Activated naive CD4-positive, alpha-beta T cell treated with anti-CD3 and anti-CD28 coated beads for 36 hours (primary cell): Measurements from ENCODE around the gene KRT83. TPM values are rescaled to one million over a fixed set of nuclear protein-coding genes. Genes with fewer than 3 reads are reported as not detected.

Experiments
- CTCF ChIA-PET: fragments of 350-600 bp; sonication (Branson Sonifier 250); formaldehyde crosslinking; loops from one replicate; lab custom pipeline; 2021; ENCODE audit warnings: antibody characterized with exemption; lab: Charles Lee
- DNase-seq: peaks from one replicate; pipeline ENCODE4 v3.0.0-alpha.2; 2020
- H3K27ac Mint-ChIP-seq: one replicate; pipeline ENCODE4 v1.8.0; 2021; ENCODE audit warnings: mild to moderate bottlenecking, mixed read lengths
- H3K27me3 Mint-ChIP-seq: one replicate; pipeline ENCODE4 v1.8.0; 2021; ENCODE audit warnings: low read depth, mixed read lengths
- H3K36me3 Mint-ChIP-seq: one replicate; pipeline ENCODE4 v1.8.0; 2021; ENCODE audit warnings: low read depth, mixed read lengths
- H3K4me1 Mint-ChIP-seq: one replicate; pipeline ENCODE4 v1.8.0; 2021; ENCODE audit warnings: low read depth, mixed read lengths
- H3K4me3 Mint-ChIP-seq: one replicate; pipeline ENCODE4 v1.8.0; 2021; ENCODE audit warnings: mild to moderate bottlenecking, moderate library complexity, mixed read lengths
- H3K9me3 Mint-ChIP-seq: one replicate; pipeline ENCODE4 v1.8.0; 2021; ENCODE audit warnings: mixed read lengths
- intact Hi-C: fragments of 100-400 bp; cut with micrococcal nuclease; formaldehyde crosslinking; loops from one replicate; pipeline ENCODE4 v1.15.1; 2023
- total RNA-seq, 2 experiments: library from RNA; stranded (reverse); gene quantifications; one replicate each; pipeline ENCODE4 v1.2.3, GENCODE V29; 2021

The KRT83 gene
- total RNA-seq, 2 experiments from 2014 or later = not detected

GRCh38 chr12:52360663-52361271 is 39.6 kb upstream of the KRT83 start:
- H3K36me3 Mint-ChIP-seq = no peaks in the 10 kb centered on the region
- H3K9me3 Mint-ChIP-seq = no peaks in the 10 kb centered on the region
- no peak for DNase-seq
- CTCF ChIA-PET = interaction anchor here (0.5 to 1.7 kb wide), 6 partner anchors 12 to 1995 kb away, joined by 3 to 11 read pairs (median 5); no protein-coding TSS in a partner anchor
- H3K4me1 Mint-ChIP-seq = peaks cover 20% of the 10 kb centered on the region
- H3K27ac Mint-ChIP-seq = no peak overlapping the region
- intact Hi-C loops = no loop called here
- no peaks in the 10 kb centered on the region for H3K27me3 Mint-ChIP-seq
- no peak overlapping the region for H3K4me3 Mint-ChIP-seq

GRCh38 chr12:52360106-52360662 is 39.0 kb upstream of the KRT83 start:
- Mint-ChIP-seq H3K4me1 (peaks cover 20% of the 10 kb centered on the region), H3K9me3 (no peaks in the 10 kb centered on the region), H3K27ac (no peak overlapping the region), H3K4me3 (no peak overlapping the region), H3K36me3 (no peaks in the 10 kb centered on the region), H3K27me3 (no peaks in the 10 kb centered on the region)
- intact Hi-C loops = no loop called here
- CTCF ChIA-PET = interaction anchor here (0.5 to 1.5 kb wide), 3 partner anchors 13 to 1994 kb away, joined by 3 to 6 read pairs (median 3); no protein-coding TSS in a partner anchor
- DNase-seq = no peak

- Mint-ChIP-seq H3K27me3 (no peaks in the 10 kb centered on the region), H3K27ac (no peak overlapping the region), H3K9me3 (no peaks in the 10 kb centered on the region), H3K4me3 (no peak overlapping the region), H3K4me1 (peaks cover 20% of the 10 kb centered on the region), H3K36me3 (no peaks in the 10 kb centered on the region)
- no peak for DNase-seq
- intact Hi-C loops = no loop called here
- CTCF ChIA-PET = no interaction called here
Measured at GRCh38 chr12:52359621-52360061, 38.4 kb upstream of the KRT83 start.

GRCh38 chr12:52358575-52359350 is 37.6 kb upstream of the KRT83 start:
- Mint-ChIP-seq H3K27ac (no peak overlapping the region), H3K4me1 (peaks cover 20% of the 10 kb centered on the region), H3K9me3 (no peaks in the 10 kb centered on the region), H3K4me3 (no peak overlapping the region), H3K36me3 (no peaks in the 10 kb centered on the region), H3K27me3 (no peaks in the 10 kb centered on the region)
- CTCF ChIA-PET = interaction anchor here (0.5 kb wide), 1 partner anchor 527 kb away, joined by 3 read pairs; no protein-coding TSS in a partner anchor
- peak; percentile 26 for DNase-seq
- intact Hi-C loops = no loop called here

- Mint-ChIP-seq H3K36me3 (no peaks in the 10 kb centered on the region), H3K9me3 (no peaks in the 10 kb centered on the region), H3K27ac (no peak overlapping the region), H3K27me3 (no peaks in the 10 kb centered on the region), H3K4me1 (peaks cover 26% of the 10 kb centered on the region), H3K4me3 (no peak overlapping the region)
- intact Hi-C loops = no loop called here
- CTCF ChIA-PET = no interaction called here
- no peak for DNase-seq
Measured at GRCh38 chr12:52356762-52357580, 35.8 kb upstream of the KRT83 start.

- Mint-ChIP-seq H3K9me3 (no peaks in the 10 kb centered on the region), H3K27ac (no peak overlapping the region), H3K4me3 (no peak overlapping the region), H3K36me3 (no peaks in the 10 kb centered on the region), H3K4me1 (peaks cover 30% of the 10 kb centered on the region), H3K27me3 (no peaks in the 10 kb centered on the region)
- intact Hi-C loops = no loop called here
- DNase-seq = no peak
- CTCF ChIA-PET = no interaction called here
Measured at GRCh38 chr12:52356031-52356761, 35.0 kb upstream of the KRT83 start.

GRCh38 chr12:52355176-52355575 is 34.0 kb upstream of the KRT83 start:
- intact Hi-C loops = no loop called here

GRCh38 chr12:52354200-52354599 is 33.0 kb upstream of the KRT83 start:
- no peak for DNase-seq
- CTCF ChIA-PET = no interaction called here
- Mint-ChIP-seq H3K4me1 (peaks cover 28% of the 10 kb centered on the region), H3K36me3 (no peaks in the 10 kb centered on the region), H3K9me3 (no peaks in the 10 kb centered on the region), H3K27ac (no peak overlapping the region), H3K27me3 (no peaks in the 10 kb centered on the region), H3K4me3 (no peak overlapping the region)
- intact Hi-C loops = no loop called here

More at GRCh38 chr12:52355176-52355575, 34.0 kb upstream of the KRT83 start:
- Mint-ChIP-seq H3K27me3 (no peaks in the 10 kb centered on the region), H3K9me3 (no peaks in the 10 kb centered on the region), H3K4me1 (peaks cover 35% of the 10 kb centered on the region), H3K4me3 (no peak overlapping the region), H3K27ac (no peak overlapping the region), H3K36me3 (no peaks in the 10 kb centered on the region)
- DNase-seq = no peak
- CTCF ChIA-PET = interaction anchor here (0.6 kb wide), 1 partner anchor 43 kb away, joined by 3 read pairs; no protein-coding TSS in a partner anchor

- no peaks in the 10 kb centered on the region for H3K27me3 Mint-ChIP-seq
- no peak overlapping the region for H3K27ac Mint-ChIP-seq
- intact Hi-C loops = no loop called here
- no peaks in the 10 kb centered on the region for H3K9me3 Mint-ChIP-seq
- no peaks in the 10 kb centered on the region for H3K36me3 Mint-ChIP-seq
- CTCF ChIA-PET = no interaction called here
- peaks cover 24% of the 10 kb centered on the region for H3K4me1 Mint-ChIP-seq
- H3K4me3 Mint-ChIP-seq = no peak overlapping the region
- DNase-seq = no peak
Measured at GRCh38 chr12:52353766-52354165, 32.6 kb upstream of the KRT83 start.

GRCh38 chr12:52352951-52353350 is 31.8 kb upstream of the KRT83 start:
- H3K4me1 Mint-ChIP-seq = peaks cover 19% of the 10 kb centered on the region

GRCh38 chr12:52351196-52352059 is 30.2 kb upstream of the KRT83 start:
- no peak overlapping the region for H3K4me3 Mint-ChIP-seq

More at GRCh38 chr12:52352951-52353350, 31.8 kb upstream of the KRT83 start:
- Mint-ChIP-seq H3K4me3 (no peak overlapping the region), H3K27ac (no peak overlapping the region), H3K27me3 (no peaks in the 10 kb centered on the region), H3K9me3 (no peaks in the 10 kb centered on the region), H3K36me3 (no peaks in the 10 kb centered on the region)
- intact Hi-C loops = no loop called here
- CTCF ChIA-PET = interaction anchor here (1.1 kb wide), 2 partner anchors 131 to 262 kb away, joined by 3 read pairs; no protein-coding TSS in a partner anchor
- DNase-seq = no peak

More at GRCh38 chr12:52351196-52352059, 30.2 kb upstream of the KRT83 start:
- intact Hi-C loops = no loop called here
- Mint-ChIP-seq H3K27me3 (no peaks in the 10 kb centered on the region), H3K27ac (no peak overlapping the region), H3K36me3 (no peaks in the 10 kb centered on the region), H3K9me3 (no peaks in the 10 kb centered on the region), H3K4me1 (peaks cover 15% of the 10 kb centered on the region)
- CTCF ChIA-PET = interaction anchor here (0.8 to 1.1 kb wide), 3 partner anchors 10 to 146 kb away, joined by 3 read pairs; no protein-coding TSS in a partner anchor
- DNase-seq = peak; percentile 42
